Tibial nerve (tissue), 4 donors: Measurements from ENCODE around the gene ZNF185.

Source experiments
- CTCF ChIP-seq, 5 experiments: fragments of 200-600 bp in 3 of 5; fragments of 450-650 bp in 2 of 5; sonication (generic) in 3 of 5; IDR thresholded peaks; one replicate each; pipeline ENCODE4 v1.5.1; 2016 to 2019; ENCODE audit warnings: antibody characterized with exemption in 5 of 5, mild to moderate bottlenecking in 3 of 5, moderate library complexity in 2 of 5
- EP300 ChIP-seq, 2 donors: sonication (generic); formaldehyde crosslinking; IDR thresholded peaks; one replicate each; pipeline ENCODE4 v1.6.1; 2017; ENCODE audit warnings: antibody characterized with exemption in 2 of 2, mild to moderate bottlenecking in 1 of 2

- TF ChIP-seq EP300 (IDR thresholded peaks at IDR 0.05), result no peak
- TF ChIP-seq CTCF (IDR thresholded peaks at IDR 0.05), result no peak
Observed at GRCh38 chrX:152908486-152908885, 10.6 kb downstream of the ZNF185 start.
